ENCODE data around the gene NHLH1. TPM values are rescaled to one million over a fixed set of nuclear protein-coding genes. Genes with fewer than 3 reads are reported as not detected.

Gene NHLH1
- total and polyA plus RNA-seq, 2 donors (not counting 1 experiment from before 2014, with no cell fraction given): 0.27 to 0.39 TPM

DNA sequence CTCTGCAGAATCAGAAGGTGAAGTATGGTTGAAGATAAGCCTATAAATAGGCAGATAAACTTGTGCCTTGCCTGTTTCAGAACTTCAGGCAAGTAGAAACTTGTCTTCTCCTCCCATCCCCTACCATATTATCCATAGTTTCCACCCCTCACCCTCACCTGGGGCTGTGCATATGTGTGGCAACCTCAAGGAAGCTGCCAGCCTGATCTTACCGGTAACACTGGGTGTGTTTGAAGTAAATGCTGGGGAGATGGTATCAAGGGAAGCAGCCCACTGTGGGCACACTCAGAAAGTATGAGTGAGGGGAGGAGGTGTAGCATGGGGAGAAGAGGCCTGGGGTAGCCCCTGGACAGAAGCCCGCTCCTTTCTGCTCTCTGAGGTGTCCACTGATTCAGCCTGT is 48.0 kb downstream of the NHLH1 start:
- Mint-ChIP-seq H3K4me3 (no peak overlapping the region), H3K4me1 (no peaks in the 10 kb centered on the region), H3K9me3 (ENCODE audit: insufficient read depth) (no peaks in the 10 kb centered on the region), H3K27ac (no peak overlapping the region), H3K27me3 (no peaks in the 10 kb centered on the region)
- no peaks in the 10 kb centered on the region for H3K36me3 ChIP-seq (replicated peaks in 1 of 2; ENCODE audit: control extremely low read depth in 1 of 2, control insufficient read depth in 1 of 2, extremely low read depth in 1 of 2, insufficient read depth in 2 of 2, low read length in 1 of 2)
- POLR2A ChIA-PET: no interaction called here
- no peak overlapping the region for H3K27ac ChIP-seq (ENCODE audit: low read length in 2 of 2)
- no peak overlapping the region for H3K4me2 ChIP-seq (replicated peaks; ENCODE audit: low read depth, low read length, poor library complexity, severe bottlenecking)
- TF ChIP-seq EZH2 (IDR thresholded peaks at IDR 0.05; ENCODE audit: borderline replicate concordance, insufficient read depth, low read depth, low read length, poor library complexity, severe bottlenecking): no peak
- TF ChIP-seq, protein P1, sequence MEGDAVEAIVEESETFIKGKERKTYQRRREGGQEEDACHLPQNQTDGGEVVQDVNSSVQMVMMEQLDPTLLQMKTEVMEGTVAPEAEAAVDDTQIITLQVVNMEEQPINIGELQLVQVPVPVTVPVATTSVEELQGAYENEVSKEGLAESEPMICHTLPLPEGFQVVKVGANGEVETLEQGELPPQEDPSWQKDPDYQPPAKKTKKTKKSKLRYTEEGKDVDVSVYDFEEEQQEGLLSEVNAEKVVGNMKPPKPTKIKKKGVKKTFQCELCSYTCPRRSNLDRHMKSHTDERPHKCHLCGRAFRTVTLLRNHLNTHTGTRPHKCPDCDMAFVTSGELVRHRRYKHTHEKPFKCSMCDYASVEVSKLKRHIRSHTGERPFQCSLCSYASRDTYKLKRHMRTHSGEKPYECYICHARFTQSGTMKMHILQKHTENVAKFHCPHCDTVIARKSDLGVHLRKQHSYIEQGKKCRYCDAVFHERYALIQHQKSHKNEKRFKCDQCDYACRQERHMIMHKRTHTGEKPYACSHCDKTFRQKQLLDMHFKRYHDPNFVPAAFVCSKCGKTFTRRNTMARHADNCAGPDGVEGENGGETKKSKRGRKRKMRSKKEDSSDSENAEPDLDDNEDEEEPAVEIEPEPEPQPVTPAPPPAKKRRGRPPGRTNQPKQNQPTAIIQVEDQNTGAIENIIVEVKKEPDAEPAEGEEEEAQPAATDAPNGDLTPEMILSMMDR (IDR thresholded peaks at IDR 0.05): no peak
- DNase-seq (no peak), ATAC-seq (ENCODE audit: low read depth) (no peak)
- no peaks in the 10 kb centered on the region for H3K4me1 ChIP-seq (ENCODE audit: control insufficient read depth in 2 of 2, insufficient read depth in 2 of 2, low read length in 2 of 2)
- 87% methylated on average over 2 of the region's 2 CpGs for WGBS (ENCODE audit: insufficient coverage)
- H3K9me3 ChIP-seq (ENCODE audit: control extremely low read depth in 1 of 3, control insufficient read depth in 2 of 3, insufficient read depth in 1 of 3, low read length in 2 of 3): no peaks in the 10 kb centered on the region
- H2AFZ ChIP-seq (ENCODE audit: insufficient read depth, low read depth, low read length, poor library complexity, severe bottlenecking): no peak overlapping the region
- intact Hi-C loops (cut with micrococcal nuclease): no loop called here
- no peak overlapping the region for H3K4me3 ChIP-seq (ENCODE audit: control extremely low read depth in 1 of 5, extremely low read depth in 1 of 5, insufficient read depth in 1 of 5, low read depth in 2 of 5, low read length in 4 of 5)
- no peaks in the 10 kb centered on the region for H4K20me1 ChIP-seq (ENCODE audit: control insufficient read depth, insufficient read depth, low read length, poor library complexity, severe bottlenecking)
- H3K79me2 ChIP-seq (ENCODE audit: control insufficient read depth, insufficient read depth, low read length): no peaks in the 10 kb centered on the region
- H3K9ac ChIP-seq (ENCODE audit: low read length): no peak overlapping the region
- no peaks in the 10 kb centered on the region for H3K27me3 ChIP-seq (replicated peaks in 1 of 4; ENCODE audit: control extremely low read depth in 1 of 4, control insufficient read depth in 3 of 4, insufficient read depth in 4 of 4, low read length in 3 of 4)
- CTCF ChIA-PET: no interaction called here

- no peaks in the 10 kb centered on the region for H3K9me3 Mint-ChIP-seq (ENCODE audit: insufficient read depth)
- intact Hi-C loops (cut with micrococcal nuclease): no loop called here
- H3K9ac ChIP-seq (ENCODE audit: low read length): no peak overlapping the region
- H3K27me3 ChIP-seq (replicated peaks in 1 of 4; ENCODE audit: control extremely low read depth in 1 of 4, control insufficient read depth in 3 of 4, insufficient read depth in 4 of 4, low read length in 3 of 4): no peaks in the 10 kb centered on the region
- TF ChIP-seq EZH2 (IDR thresholded peaks at IDR 0.05; ENCODE audit: borderline replicate concordance, insufficient read depth, low read depth, low read length, poor library complexity, severe bottlenecking): no peak
- TF ChIP-seq, protein P1 (IDR thresholded peaks at IDR 0.05): no peak
- H3K27ac Mint-ChIP-seq: no peak overlapping the region
- no peak overlapping the region for H3K4me3 ChIP-seq (ENCODE audit: control extremely low read depth in 1 of 5, extremely low read depth in 1 of 5, insufficient read depth in 1 of 5, low read depth in 2 of 5, low read length in 4 of 5)
- POLR2A ChIA-PET: no interaction called here
- no peaks in the 10 kb centered on the region for H3K27me3 Mint-ChIP-seq
- no peaks in the 10 kb centered on the region for H3K4me1 ChIP-seq (ENCODE audit: control insufficient read depth in 2 of 2, insufficient read depth in 2 of 2, low read length in 2 of 2)
- H3K9me3 ChIP-seq (ENCODE audit: control extremely low read depth in 1 of 3, control insufficient read depth in 2 of 3, insufficient read depth in 1 of 3, low read length in 2 of 3): no peaks in the 10 kb centered on the region
- H3K4me2 ChIP-seq (replicated peaks; ENCODE audit: low read depth, low read length, poor library complexity, severe bottlenecking): no peak overlapping the region
- no peak overlapping the region for H3K4me3 Mint-ChIP-seq
- ATAC-seq (ENCODE audit: low read depth) (no peak), DNase-seq (no peak)
- no peak overlapping the region for H3K27ac ChIP-seq (ENCODE audit: low read length in 2 of 2)
- H3K36me3 ChIP-seq (replicated peaks in 1 of 2; ENCODE audit: control extremely low read depth in 1 of 2, control insufficient read depth in 1 of 2, extremely low read depth in 1 of 2, insufficient read depth in 2 of 2, low read length in 1 of 2): no peaks in the 10 kb centered on the region
- CTCF ChIA-PET: interaction anchor here (1.0 to 2.0 kb wide), 4 partner anchors 39 to 202 kb away, joined by 3 to 19 read pairs (median 7); no protein-coding TSS in a partner anchor
- 97% methylated on average over 28 of the region's 29 CpGs for WGBS (ENCODE audit: insufficient coverage)
- no peaks in the 10 kb centered on the region for H4K20me1 ChIP-seq (ENCODE audit: control insufficient read depth, insufficient read depth, low read length, poor library complexity, severe bottlenecking)
- H2AFZ ChIP-seq (ENCODE audit: insufficient read depth, low read depth, low read length, poor library complexity, severe bottlenecking): no peak overlapping the region
- H3K79me2 ChIP-seq (ENCODE audit: control insufficient read depth, insufficient read depth, low read length): no peaks in the 10 kb centered on the region
- H3K4me1 Mint-ChIP-seq: no peaks in the 10 kb centered on the region
Measured at GRCh38 chr1:160415696-160416290, 48.9 kb downstream of the NHLH1 start.

Measured in B cell (primary cell).